ENCODE results near the gene KRTAP13-4. TPM values are rescaled to one million over a fixed set of nuclear protein-coding genes. Genes with fewer than 3 reads are reported as not detected.

Gene KRTAP13-4
- total and polyA plus RNA-seq, 11 donors, result not detected

Other genes starting within 250 kb of the KRTAP13-4 start
- not detected for gene CLDN8, start 214.1 kb upstream of the KRTAP13-4 start, total RNA-seq
- gene CLDN8, start 214.1 kb upstream of the KRTAP13-4 start, polyA plus RNA-seq, result not detected
- not detected for gene KRTAP24-1, start 147.3 kb upstream of the KRTAP13-4 start, total RNA-seq
- gene KRTAP24-1, start 147.3 kb upstream of the KRTAP13-4 start, polyA plus RNA-seq, result not detected
- gene KRTAP25-1, start 140.7 kb upstream of the KRTAP13-4 start, total RNA-seq, result not detected
- gene KRTAP25-1, start 140.7 kb upstream of the KRTAP13-4 start, polyA plus RNA-seq, result not detected
- gene KRTAP26-1, start 109.9 kb upstream of the KRTAP13-4 start, total RNA-seq, result not detected
- gene KRTAP26-1, start 109.9 kb upstream of the KRTAP13-4 start, polyA plus RNA-seq, result not detected
- not detected for gene KRTAP27-1, start 92.5 kb upstream of the KRTAP13-4 start, total RNA-seq
- not detected for gene KRTAP27-1, start 92.5 kb upstream of the KRTAP13-4 start, polyA plus RNA-seq
- not detected for gene KRTAP23-1, start 81.6 kb upstream of the KRTAP13-4 start, total RNA-seq
- not detected for gene KRTAP23-1, start 81.6 kb upstream of the KRTAP13-4 start, polyA plus RNA-seq
- not detected for gene KRTAP13-2, start 57.9 kb upstream of the KRTAP13-4 start, total RNA-seq
- gene KRTAP13-2, start 57.9 kb upstream of the KRTAP13-4 start, polyA plus RNA-seq, result not detected
- gene KRTAP13-1, start 34.2 kb upstream of the KRTAP13-4 start, total RNA-seq, result not detected
- gene KRTAP13-1, start 34.2 kb upstream of the KRTAP13-4 start, polyA plus RNA-seq, result not detected
- not detected for gene KRTAP13-3, start 4.3 kb upstream of the KRTAP13-4 start, total RNA-seq
- not detected for gene KRTAP13-3, start 4.3 kb upstream of the KRTAP13-4 start, polyA plus RNA-seq
- gene KRTAP15-1, start 10.1 kb downstream of the KRTAP13-4 start, total RNA-seq, result not detected
- not detected for gene KRTAP15-1, start 10.1 kb downstream of the KRTAP13-4 start, polyA plus RNA-seq
- gene KRTAP19-1, start 50.1 kb downstream of the KRTAP13-4 start, total RNA-seq, result not detected
- not detected for gene KRTAP19-1, start 50.1 kb downstream of the KRTAP13-4 start, polyA plus RNA-seq
- not detected for gene KRTAP19-2, start 57.2 kb downstream of the KRTAP13-4 start, total RNA-seq
- not detected for gene KRTAP19-2, start 57.2 kb downstream of the KRTAP13-4 start, polyA plus RNA-seq
- not detected for gene KRTAP19-3, start 61.8 kb downstream of the KRTAP13-4 start, total RNA-seq
- not detected for gene KRTAP19-3, start 61.8 kb downstream of the KRTAP13-4 start, polyA plus RNA-seq
- gene KRTAP19-4, start 66.9 kb downstream of the KRTAP13-4 start, total RNA-seq, result not detected
- not detected for gene KRTAP19-4, start 66.9 kb downstream of the KRTAP13-4 start, polyA plus RNA-seq
- gene KRTAP19-5, start 71.9 kb downstream of the KRTAP13-4 start, total RNA-seq, result not detected
- gene KRTAP19-5, start 71.9 kb downstream of the KRTAP13-4 start, polyA plus RNA-seq, result not detected
- not detected for gene KRTAP19-6, start 111.6 kb downstream of the KRTAP13-4 start, total RNA-seq
- gene KRTAP19-6, start 111.6 kb downstream of the KRTAP13-4 start, polyA plus RNA-seq, result not detected
- not detected for gene KRTAP19-7, start 131.1 kb downstream of the KRTAP13-4 start, total RNA-seq
- gene KRTAP19-7, start 131.1 kb downstream of the KRTAP13-4 start, polyA plus RNA-seq, result not detected
- not detected for gene KRTAP22-2, start 160.2 kb downstream of the KRTAP13-4 start, total RNA-seq
- not detected for gene KRTAP22-2, start 160.2 kb downstream of the KRTAP13-4 start, polyA plus RNA-seq
- gene KRTAP6-3, start 162.2 kb downstream of the KRTAP13-4 start, total RNA-seq, result not detected
- not detected for gene KRTAP6-3, start 162.2 kb downstream of the KRTAP13-4 start, polyA plus RNA-seq
- not detected for gene KRTAP6-2, start 168.7 kb downstream of the KRTAP13-4 start, total RNA-seq
- not detected for gene KRTAP6-2, start 168.7 kb downstream of the KRTAP13-4 start, polyA plus RNA-seq
- gene KRTAP22-1, start 170.9 kb downstream of the KRTAP13-4 start, total RNA-seq, result not detected
- not detected for gene KRTAP22-1, start 170.9 kb downstream of the KRTAP13-4 start, polyA plus RNA-seq
- not detected for gene KRTAP6-1, start 183.7 kb downstream of the KRTAP13-4 start, total RNA-seq
- not detected for gene KRTAP6-1, start 183.7 kb downstream of the KRTAP13-4 start, polyA plus RNA-seq
- gene KRTAP20-1, start 186.2 kb downstream of the KRTAP13-4 start, total RNA-seq, result not detected
- not detected for gene KRTAP20-1, start 186.2 kb downstream of the KRTAP13-4 start, polyA plus RNA-seq
- gene KRTAP20-4, start 190.4 kb downstream of the KRTAP13-4 start, total RNA-seq, result not detected
- gene KRTAP20-4, start 190.4 kb downstream of the KRTAP13-4 start, polyA plus RNA-seq, result not detected
- not detected for gene KRTAP20-2, start 205.0 kb downstream of the KRTAP13-4 start, total RNA-seq
- not detected for gene KRTAP20-2, start 205.0 kb downstream of the KRTAP13-4 start, polyA plus RNA-seq
- not detected for gene KRTAP20-3, start 212.6 kb downstream of the KRTAP13-4 start, total RNA-seq
- not detected for gene KRTAP20-3, start 212.6 kb downstream of the KRTAP13-4 start, polyA plus RNA-seq

All from heart left ventricle (tissue), 11 donors.